Measurements from ENCODE around the gene CCL13.

Gene CCL13

GRCh38 chr17:34384822-34385605 lies 28.7 kb downstream of the CCL13 start:
- Histone ChIP-seq H3K36me3 (ENCODE audit: low read depth) (no peaks in the 10 kb centered on the region), H3K27ac (ENCODE audit: poor library complexity, severe bottlenecking) (no peak overlapping the region), H3K9me3 (ENCODE audit: severe bottlenecking) (no peaks in the 10 kb centered on the region), H3K4me3 (ENCODE audit: severe bottlenecking) (no peak overlapping the region), H3K27me3 (ENCODE audit: insufficient read depth, poor library complexity, severe bottlenecking) (no peaks in the 10 kb centered on the region), H3K4me1 (ENCODE audit: insufficient read depth, poor library complexity, severe bottlenecking) (no peaks in the 10 kb centered on the region)
- ATAC-seq (ENCODE audit: low read depth) (no peak), DNase-seq (ENCODE audit: low spot score) (no peak)
- TF ChIP-seq CTCF (IDR thresholded peaks at IDR 0.05; ENCODE audit: poor library complexity, severe bottlenecking) = no peak

GRCh38 chr17:34386343-34386696 lies 30.0 kb downstream of the CCL13 start:
- TF ChIP-seq CTCF (IDR thresholded peaks at IDR 0.05; ENCODE audit: poor library complexity, severe bottlenecking) = no peak
- Histone ChIP-seq H3K27ac (ENCODE audit: poor library complexity, severe bottlenecking) (no peak overlapping the region), H3K36me3 (ENCODE audit: low read depth) (no peaks in the 10 kb centered on the region), H3K4me3 (ENCODE audit: severe bottlenecking) (no peak overlapping the region), H3K9me3 (ENCODE audit: severe bottlenecking) (no peaks in the 10 kb centered on the region), H3K27me3 (ENCODE audit: insufficient read depth, poor library complexity, severe bottlenecking) (no peaks in the 10 kb centered on the region), H3K4me1 (ENCODE audit: insufficient read depth, poor library complexity, severe bottlenecking) (no peaks in the 10 kb centered on the region)
- ATAC-seq (ENCODE audit: low read depth) (no peak), DNase-seq (ENCODE audit: low spot score) (no peak)

GRCh38 chr17:34386697-34387550 lies 30.6 kb downstream of the CCL13 start:
- no peak overlapping the region for H3K27ac ChIP-seq (ENCODE audit: poor library complexity, severe bottlenecking)
- H3K36me3 ChIP-seq (ENCODE audit: low read depth) = no peaks in the 10 kb centered on the region
- no peaks in the 10 kb centered on the region for H3K4me1 ChIP-seq (ENCODE audit: insufficient read depth, poor library complexity, severe bottlenecking)
- TF ChIP-seq CTCF (IDR thresholded peaks at IDR 0.05; ENCODE audit: poor library complexity, severe bottlenecking) = no peak
- no peaks in the 10 kb centered on the region for H3K9me3 ChIP-seq (ENCODE audit: severe bottlenecking)
- DNase-seq (ENCODE audit: low spot score) (no peak), ATAC-seq (ENCODE audit: low read depth) (no peak)
- no peaks in the 10 kb centered on the region for H3K27me3 ChIP-seq (ENCODE audit: insufficient read depth, poor library complexity, severe bottlenecking)
- no peak overlapping the region for H3K4me3 ChIP-seq (ENCODE audit: severe bottlenecking)

- no peak overlapping the region for H3K27ac ChIP-seq (ENCODE audit: poor library complexity, severe bottlenecking)
- H3K36me3 ChIP-seq (ENCODE audit: low read depth) = no peaks in the 10 kb centered on the region
- H3K4me1 ChIP-seq (ENCODE audit: insufficient read depth, poor library complexity, severe bottlenecking) = no peaks in the 10 kb centered on the region
- H3K9me3 ChIP-seq (ENCODE audit: severe bottlenecking) = no peaks in the 10 kb centered on the region
- no peaks in the 10 kb centered on the region for H3K27me3 ChIP-seq (ENCODE audit: insufficient read depth, poor library complexity, severe bottlenecking)
- DNase-seq (ENCODE audit: low spot score) = no peak
- TF ChIP-seq CTCF (IDR thresholded peaks at IDR 0.05; ENCODE audit: poor library complexity, severe bottlenecking) = no peak
- H3K4me3 ChIP-seq (ENCODE audit: severe bottlenecking) = no peak overlapping the region
- no peak for ATAC-seq (ENCODE audit: low read depth)
These were observed 31.3 kb downstream of the CCL13 start for GRCh38 chr17:34387566-34387965.

Measured in RWPE2 (cell line).